PC-9 (cell line): ENCODE data around the gene ZNF581. TPM values are rescaled to one million over a fixed set of nuclear protein-coding genes. Genes with fewer than 3 reads are reported as not detected.

ENCODE experiments used
- BruUV-seq: library from RNA; stranded (reverse); fragments of 400-500 nt; replicated peaks from 2 replicates; lab custom pipeline; 2021; lab: Mats Ljungman, UMichigan
- CTCF ChIA-PET: fragments of 300-600 bp; sonication (Branson Sonifier 250); formaldehyde crosslinking; loops from one replicate; lab custom pipeline; 2022; ENCODE audit warnings: antibody characterized with exemption; lab: Charles Lee
- POLR2A ChIA-PET: fragments of 300-600 bp; sonication (Branson Sonifier 250); formaldehyde crosslinking; loops from one replicate; lab custom pipeline; 2022; ENCODE audit warnings: antibody characterized with exemption; ENCODE audit not compliant: unreplicated experiment; lab: Charles Lee
- DNase-seq, 2 experiments: peaks; one replicate each; pipeline versions ENCODE4 v3.0.0 to v3.0.0-alpha.2; 2015 to 2022; ENCODE audit warnings: mixed read lengths in 1 of 2
- H2AFZ ChIP-seq: fragments of 200-600 bp; sonication (generic); 2 replicates; pipeline ENCODE4 v1.8.1; 2017; ENCODE audit warnings: antibody characterized with exemption
- H3F3A ChIP-seq: fragments of 200-600 bp; sonication (generic); 2 replicates; pipeline ENCODE4 v1.8.1; 2017; ENCODE audit warnings: antibody characterized with exemption, mild to moderate bottlenecking, low read depth; ENCODE audit not compliant: insufficient read depth
- H3K27ac ChIP-seq: fragments of 200-600 bp; sonication (generic); 2 replicates; pipeline ENCODE4 v1.6.1; 2016; ENCODE audit warnings: mixed run types
- H3K27me3 ChIP-seq: fragments of 200-600 bp; sonication (generic); 2 replicates; pipeline ENCODE4 v1.6.1; 2016; ENCODE audit warnings: low read depth, mixed run types; ENCODE audit not compliant: insufficient read depth
- H3K36me3 ChIP-seq: fragments of 200-600 bp; sonication (generic); 2 replicates; pipeline ENCODE4 v1.6.1; 2016; ENCODE audit warnings: low read depth, mixed run types
- H3K4me1 ChIP-seq: fragments of 200-600 bp; sonication (generic); replicated peaks from 2 replicates; pipeline ENCODE4 v1.6.1; 2016; ENCODE audit warnings: mixed run types; ENCODE audit not compliant: insufficient read depth
- H3K4me2 ChIP-seq: fragments of 200-600 bp; sonication (generic); 2 replicates; pipeline ENCODE4 v1.6.1; 2017; ENCODE audit warnings: mixed run types
- H3K4me3 ChIP-seq: fragments of 200-600 bp; sonication (generic); 2 replicates; pipeline ENCODE4 v1.6.1; 2016; ENCODE audit warnings: mixed run types
- H3K79me2 ChIP-seq: fragments of 200-600 bp; sonication (generic); 2 replicates; pipeline ENCODE4 v1.6.1; 2017; ENCODE audit warnings: low read depth, mixed run types
- H3K9me2 ChIP-seq: fragments of 200-600 bp; sonication (generic); 2 replicates; pipeline ENCODE4 v1.8.1; 2017; ENCODE audit warnings: mild to moderate bottlenecking; ENCODE audit not compliant: insufficient read depth
- H3K9me3 ChIP-seq: fragments of 200-600 bp; sonication (generic); 2 replicates; pipeline ENCODE4 v1.8.1; 2016; ENCODE audit warnings: low read depth; ENCODE audit not compliant: insufficient read depth
- H4K20me1 ChIP-seq: fragments of 200-600 bp; sonication (generic); 2 replicates; pipeline ENCODE4 v1.8.1; 2017; ENCODE audit not compliant: insufficient read depth
- EZH2 ChIP-seq: fragments of 200-600 bp; sonication (generic); IDR thresholded peaks from 2 replicates; pipeline ENCODE4 v1.8.0; 2017; ENCODE audit warnings: antibody characterized with exemption, low read depth
- intact Hi-C: fragments of 100-400 bp; cut with micrococcal nuclease; formaldehyde crosslinking; loops from one replicate; pipeline ENCODE4 v1.10.0; 2022; ENCODE audit not compliant: unreplicated experiment
- total RNA-seq: library from RNA; stranded (reverse); gene quantifications from 2 replicates; pipeline ENCODE4 v1.2.3, GENCODE V29; 2021
- TF ChIP-seq, protein P1 (sequence below): fragments of 200-600 bp; sonication (generic); conservative IDR thresholded peaks from 2 replicates; pipeline ENCODE4 v1.6.1; 2017; ENCODE audit warnings: mixed run types, antibody characterized with exemption, mild to moderate bottlenecking, moderate library complexity

The ZNF581 gene
- total RNA-seq, 1 experiment from 2014 or later: 53.5 TPM

GRCh38 chr19:55635856-55636440 is 7.5 kb upstream of the ZNF581 start:
- no peak for DNase-seq
- H3K36me3 ChIP-seq: peaks cover 3% of the 10 kb centered on the region; the same call in 1 of the 2 replicates
- H3K4me2 ChIP-seq: peak overlapping the region; percentile 92
- peaks cover 46% of the 10 kb centered on the region; the same call in 1 of the 2 replicates for H3F3A ChIP-seq
- H4K20me1 ChIP-seq: peaks cover 3% of the 10 kb centered on the region; the same call in 1 of the 2 replicates
- no peak overlapping the region for H2AFZ ChIP-seq
- H3K79me2 ChIP-seq: peaks cover 34% of the 10 kb centered on the region
- no peaks in the 10 kb centered on the region for H3K9me3 ChIP-seq
- TF ChIP-seq, protein P1, sequence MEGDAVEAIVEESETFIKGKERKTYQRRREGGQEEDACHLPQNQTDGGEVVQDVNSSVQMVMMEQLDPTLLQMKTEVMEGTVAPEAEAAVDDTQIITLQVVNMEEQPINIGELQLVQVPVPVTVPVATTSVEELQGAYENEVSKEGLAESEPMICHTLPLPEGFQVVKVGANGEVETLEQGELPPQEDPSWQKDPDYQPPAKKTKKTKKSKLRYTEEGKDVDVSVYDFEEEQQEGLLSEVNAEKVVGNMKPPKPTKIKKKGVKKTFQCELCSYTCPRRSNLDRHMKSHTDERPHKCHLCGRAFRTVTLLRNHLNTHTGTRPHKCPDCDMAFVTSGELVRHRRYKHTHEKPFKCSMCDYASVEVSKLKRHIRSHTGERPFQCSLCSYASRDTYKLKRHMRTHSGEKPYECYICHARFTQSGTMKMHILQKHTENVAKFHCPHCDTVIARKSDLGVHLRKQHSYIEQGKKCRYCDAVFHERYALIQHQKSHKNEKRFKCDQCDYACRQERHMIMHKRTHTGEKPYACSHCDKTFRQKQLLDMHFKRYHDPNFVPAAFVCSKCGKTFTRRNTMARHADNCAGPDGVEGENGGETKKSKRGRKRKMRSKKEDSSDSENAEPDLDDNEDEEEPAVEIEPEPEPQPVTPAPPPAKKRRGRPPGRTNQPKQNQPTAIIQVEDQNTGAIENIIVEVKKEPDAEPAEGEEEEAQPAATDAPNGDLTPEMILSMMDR: no peak
- no peak for TF ChIP-seq EZH2
- intact Hi-C loops: loop anchor here (2.0 to 10.0 kb wide), 5 partner anchors 19 to 1459 kb away; partner anchors contain the start of gene U2AF2
- H3K27ac ChIP-seq: no peak overlapping the region
- H3K4me3 ChIP-seq: peak overlapping the region; percentile 89
- POLR2A ChIA-PET: interaction anchor here (0.7 kb wide), 1 partner anchor 12 kb away, joined by 8 read pairs; the partner anchor contains the start of gene ZNF784
- H3K9me2 ChIP-seq: no peaks in the 10 kb centered on the region
- no TSS peak for BruUV-seq
- CTCF ChIA-PET: no interaction called here
- H3K27me3 ChIP-seq: no peaks in the 10 kb centered on the region
- peaks cover 12% of the 10 kb centered on the region for H3K4me1 ChIP-seq

DNA sequence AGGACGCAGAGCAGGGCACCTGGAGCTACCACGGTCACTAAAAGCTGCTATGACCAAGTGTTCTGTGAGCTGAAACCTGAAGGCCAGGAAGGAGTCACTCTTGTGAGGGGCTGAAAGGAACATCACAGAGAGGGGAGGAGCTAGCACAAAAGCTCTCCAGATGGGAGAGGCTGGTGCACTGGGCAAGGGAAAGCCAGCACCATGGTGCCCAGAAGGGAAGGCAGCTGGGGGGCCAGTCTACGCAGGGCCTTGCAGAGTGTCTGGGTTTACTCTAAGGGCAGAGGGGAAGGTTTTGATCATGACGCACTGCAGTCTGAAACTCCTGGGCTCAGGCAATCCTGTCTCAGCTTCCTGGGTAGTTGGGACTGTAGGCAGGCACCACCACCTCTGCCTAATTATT is 6.7 kb upstream of the ZNF581 start:
- POLR2A ChIA-PET: interaction anchor here (0.7 kb wide), 1 partner anchor 12 kb away, joined by 8 read pairs; the partner anchor contains the start of gene ZNF784
- intact Hi-C loops: loop anchor here (10.0 kb wide), 4 partner anchors 438 to 1458 kb away; no protein-coding TSS in a partner anchor

GRCh38 chr19:55637534-55637933 is 5.9 kb upstream of the ZNF581 start:
- no peaks in the 10 kb centered on the region for H3K27me3 ChIP-seq
- H3K4me2 ChIP-seq: no peak overlapping the region
- H3K9me3 ChIP-seq: no peaks in the 10 kb centered on the region
- peaks cover 49% of the 10 kb centered on the region; the same call in 1 of the 2 replicates for H3F3A ChIP-seq
- BruUV-seq: no TSS peak
- peaks cover 3% of the 10 kb centered on the region; the same call in 1 of the 2 replicates for H4K20me1 ChIP-seq
- H2AFZ ChIP-seq: no peak overlapping the region
- DNase-seq: no peak
- ChIA-PET CTCF (no interaction called here), POLR2A (no interaction called here)
- peaks cover 46% of the 10 kb centered on the region for H3K79me2 ChIP-seq
- no peaks in the 10 kb centered on the region for H3K9me2 ChIP-seq
- H3K4me3 ChIP-seq: no peak overlapping the region
- intact Hi-C loops: loop anchor here (10.0 kb wide), 4 partner anchors 437 to 1457 kb away; no protein-coding TSS in a partner anchor
- H3K27ac ChIP-seq: no peak overlapping the region
- TF ChIP-seq, protein P1: no peak
- TF ChIP-seq EZH2: no peak
- H3K36me3 ChIP-seq: peaks cover 3% of the 10 kb centered on the region; the same call in 1 of the 2 replicates
- peaks cover 12% of the 10 kb centered on the region for H3K4me1 ChIP-seq

More for the DNA sequence above, 6.7 kb upstream of the ZNF581 start:
- peaks cover 3% of the 10 kb centered on the region; the same call in 1 of the 2 replicates for H4K20me1 ChIP-seq
- H3K9me2 ChIP-seq: no peaks in the 10 kb centered on the region
- CTCF ChIA-PET: no interaction called here
- H3K27ac ChIP-seq: no peak overlapping the region
- TF ChIP-seq, protein P1: no peak
- no peak for TF ChIP-seq EZH2
- peak overlapping the region; percentile 92 for H3K4me2 ChIP-seq
- H3K4me1 ChIP-seq: peaks cover 12% of the 10 kb centered on the region
- no peak overlapping the region for H2AFZ ChIP-seq
- BruUV-seq: no TSS peak
- H3K27me3 ChIP-seq: no peaks in the 10 kb centered on the region
- H3K79me2 ChIP-seq: peaks cover 39% of the 10 kb centered on the region
- peaks cover 52% of the 10 kb centered on the region; the same call in 1 of the 2 replicates for H3F3A ChIP-seq
- DNase-seq: no peak
- H3K9me3 ChIP-seq: no peaks in the 10 kb centered on the region
- peak overlapping the region; percentile 89; the same call in 1 of the 2 replicates for H3K4me3 ChIP-seq
- H3K36me3 ChIP-seq: peaks cover 3% of the 10 kb centered on the region; the same call in 1 of the 2 replicates
